ENCODE data around the gene UNG. TPM values are rescaled to one million over a fixed set of nuclear protein-coding genes. Genes with fewer than 3 reads are reported as not detected.

Gene UNG
- total RNA-seq, 1 experiment from 2014 or later = 67.5 TPM

GRCh38 chr12:109074866-109075265 is 22.5 kb upstream of the UNG start:
- H3K9me3 ChIP-seq = no peaks in the 10 kb centered on the region
- no peak overlapping the region for H3K4me3 ChIP-seq
- no peaks in the 10 kb centered on the region for H3K27me3 ChIP-seq
- H3K36me3 ChIP-seq = peaks cover 31% of the 10 kb centered on the region
- DNase-seq = no peak

DNA sequence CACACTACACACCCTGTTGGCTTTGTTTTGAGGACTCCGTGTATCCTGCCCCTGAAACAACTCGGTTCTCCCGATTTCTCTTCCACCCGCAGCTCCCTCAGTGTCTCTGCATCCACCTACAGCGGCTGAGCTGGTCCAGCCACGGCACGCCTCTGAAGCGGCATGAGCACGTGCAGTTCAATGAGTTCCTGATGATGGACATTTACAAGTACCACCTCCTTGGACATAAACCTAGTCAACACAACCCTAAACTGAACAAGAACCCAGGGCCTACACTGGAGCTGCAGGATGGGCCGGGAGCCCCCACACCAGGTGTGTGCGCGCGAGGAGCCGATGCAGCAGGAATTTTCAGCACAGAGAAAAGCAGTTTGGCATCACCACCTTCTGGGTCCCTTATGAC is 14.6 kb upstream of the UNG start:
- H3K36me3 ChIP-seq = peaks cover 25% of the 10 kb centered on the region
- no peaks in the 10 kb centered on the region for H3K9me3 ChIP-seq
- no peak for DNase-seq
- H3K4me3 ChIP-seq = no peak overlapping the region
- H3K27me3 ChIP-seq = no peaks in the 10 kb centered on the region

DNA sequence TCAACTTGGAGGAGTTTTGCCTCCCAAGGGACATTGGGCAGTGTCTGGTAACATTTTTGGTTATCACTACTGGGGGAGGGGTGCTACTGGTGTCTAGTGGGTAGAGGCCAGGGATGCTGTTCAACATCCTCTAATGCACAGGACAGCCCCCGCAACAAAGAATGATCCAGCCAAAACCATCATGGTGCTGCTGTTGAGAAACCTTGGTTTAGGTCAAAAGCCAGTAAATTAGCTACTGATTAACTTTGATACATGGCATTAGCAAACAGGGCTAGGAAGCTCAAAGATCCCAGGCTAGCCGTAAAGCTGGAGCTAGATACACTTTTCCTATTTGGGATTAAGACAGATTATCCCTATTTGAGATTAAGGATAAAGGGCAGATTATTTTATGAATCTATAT is 13.0 kb upstream of the UNG start:
- Histone ChIP-seq H3K27me3 (no peaks in the 10 kb centered on the region; the same call in 1 of the 2 replicates), H3K36me3 (peaks cover 32% of the 10 kb centered on the region), H3K4me3 (no peak overlapping the region), H3K9me3 (no peaks in the 10 kb centered on the region)
- DNase-seq = no peak

- Histone ChIP-seq H3K4me3 (no peak overlapping the region), H3K27me3 (no peaks in the 10 kb centered on the region; the same call in 1 of the 2 replicates), H3K36me3 (peaks cover 42% of the 10 kb centered on the region), H3K9me3 (no peaks in the 10 kb centered on the region)
- no peak for DNase-seq
Observed at GRCh38 chr12:109085590-109085989, 11.8 kb upstream of the UNG start.

GRCh38 chr12:109087250-109087649 is 10.1 kb upstream of the UNG start:
- Histone ChIP-seq H3K4me3 (no peak overlapping the region), H3K36me3 (peaks cover 53% of the 10 kb centered on the region), H3K27me3 (no peaks in the 10 kb centered on the region; the same call in 1 of the 2 replicates), H3K9me3 (no peaks in the 10 kb centered on the region)
- no peak for DNase-seq

DNA sequence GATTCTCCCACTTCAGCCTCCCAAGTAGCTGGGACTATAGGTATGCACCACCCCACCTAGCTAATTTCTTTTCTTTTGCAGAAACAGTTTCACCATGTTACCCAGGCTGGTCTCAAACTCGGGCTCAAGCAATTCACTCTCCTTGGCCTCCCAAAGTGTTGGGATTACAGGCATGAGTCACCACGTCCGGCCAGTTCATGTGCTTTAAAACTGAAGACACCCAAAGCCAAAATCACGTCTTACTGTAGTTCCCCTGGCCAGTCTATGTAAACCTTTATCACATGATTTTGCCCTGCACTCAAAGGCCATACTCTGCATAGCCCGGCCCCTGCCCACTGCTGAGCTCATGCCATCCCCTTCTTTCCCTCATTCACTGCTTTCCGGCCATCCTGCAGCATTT is 8.6 kb upstream of the UNG start:
- Histone ChIP-seq H3K9me3 (no peaks in the 10 kb centered on the region), H3K27me3 (no peaks in the 10 kb centered on the region; the same call in 1 of the 2 replicates), H3K4me3 (no peak overlapping the region), H3K36me3 (peaks cover 56% of the 10 kb centered on the region)
- peak; percentile 47 for DNase-seq

DNA sequence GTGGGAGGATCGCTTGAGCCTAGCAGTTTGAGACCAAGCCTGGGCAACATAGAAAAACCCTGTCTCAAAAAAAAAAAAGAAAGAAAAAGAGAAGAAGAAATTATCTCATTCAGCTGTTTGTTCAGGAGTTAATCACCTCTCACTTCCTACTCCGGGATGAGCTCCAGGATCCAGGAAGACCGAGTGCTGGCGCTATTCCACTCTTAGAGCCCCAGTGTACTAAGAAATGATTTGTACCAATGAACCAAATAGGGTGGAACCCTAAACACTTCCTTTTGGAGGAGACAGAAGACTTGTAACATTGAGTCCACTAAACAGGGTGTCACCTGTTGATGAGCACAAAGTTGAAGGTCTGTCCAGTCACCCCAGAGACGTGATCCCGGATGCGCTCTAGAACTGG is 7.7 kb upstream of the UNG start:
- Histone ChIP-seq H3K36me3 (peaks cover 56% of the 10 kb centered on the region), H3K27me3 (no peaks in the 10 kb centered on the region; the same call in 1 of the 2 replicates), H3K4me3 (no peak overlapping the region), H3K9me3 (no peaks in the 10 kb centered on the region)
- DNase-seq = no peak

GRCh38 chr12:109092497-109093021 is 4.8 kb upstream of the UNG start:
- Histone ChIP-seq H3K4me3 (peak overlapping the region; percentile 70), H3K27me3 (no peaks in the 10 kb centered on the region; the same call in 1 of the 2 replicates), H3K9me3 (no peaks in the 10 kb centered on the region), H3K36me3 (peaks cover 46% of the 10 kb centered on the region)
- DNase-seq = peak; percentile 20

DNA sequence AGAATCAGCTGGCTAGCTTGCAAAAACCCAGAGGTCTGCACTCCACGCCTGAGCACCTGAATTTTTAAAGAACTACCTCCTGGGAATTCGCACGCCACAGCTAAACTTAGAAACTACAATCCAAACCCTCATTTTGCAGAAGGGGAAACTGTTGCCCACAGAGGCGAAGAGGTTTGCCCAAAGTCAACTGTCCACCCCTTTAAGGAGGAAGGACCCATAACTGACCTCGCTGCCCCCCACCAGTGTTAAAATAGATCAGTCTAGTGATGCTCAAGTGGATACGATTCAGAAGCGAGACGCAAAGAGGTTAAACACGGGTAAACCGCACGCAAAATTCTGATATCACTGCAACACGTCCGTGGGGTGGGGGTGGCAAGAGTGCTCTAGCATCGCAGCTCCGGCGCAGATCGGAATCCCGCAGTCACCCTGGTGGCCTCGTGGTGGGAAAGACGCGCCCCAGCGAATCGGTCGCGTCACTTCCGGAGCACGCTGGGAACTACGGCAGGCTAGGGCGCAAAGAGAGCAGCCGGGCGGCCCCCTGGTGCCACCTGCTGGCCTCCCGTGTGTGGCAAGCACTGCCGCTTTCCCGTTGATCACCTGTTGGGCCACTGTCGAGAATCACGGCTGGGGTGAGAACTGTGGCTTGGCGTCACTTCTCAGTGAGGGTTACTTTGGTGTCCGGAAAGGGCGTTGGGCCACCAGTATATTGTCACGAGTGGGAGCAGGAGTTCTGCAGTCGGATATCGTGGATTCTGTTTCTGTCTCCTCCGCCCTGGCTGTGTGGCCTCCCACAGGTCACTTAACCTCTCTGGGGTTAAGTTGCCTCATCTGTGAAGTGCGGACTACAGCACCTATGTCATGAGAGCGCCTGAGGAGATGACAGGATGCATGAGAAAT is 4.1 kb upstream of the UNG start, which contains the start of gene ALKBH2:
TSS of gene ALKBH2 (minus strand) at position 451 of the 897 bp plus-strand sequence. CDS start 686 bp downstream, outside the sequence.
- H3K4me3 ChIP-seq = peak within 1 kb of the TSS; percentile 70
- no peaks in the 10 kb centered on the region; the same call in 1 of the 2 replicates for H3K27me3 ChIP-seq
- peak; percentile 91 for DNase-seq
- H3K9me3 ChIP-seq = no peaks in the 10 kb centered on the region
- peaks cover 40% of the 10 kb centered on the region for H3K36me3 ChIP-seq

GRCh38 chr12:109097140-109097434 is 310 bp upstream of the UNG start:
- H3K36me3 ChIP-seq = peaks cover 40% of the 10 kb centered on the region
- no peak for DNase-seq
- H3K9me3 ChIP-seq = no peaks in the 10 kb centered on the region
- no peaks in the 10 kb centered on the region for H3K27me3 ChIP-seq
- peak overlapping the region; percentile 90 for H3K4me3 ChIP-seq

- Histone ChIP-seq H3K27me3 (no peaks in the 10 kb centered on the region), H3K36me3 (peaks cover 43% of the 10 kb centered on the region), H3K4me3 (peak overlapping the region; percentile 90), H3K9me3 (no peaks in the 10 kb centered on the region)
- peak; percentile 51 for DNase-seq
Observed at GRCh38 chr12:109098183-109098604, 797 bp downstream of the UNG start.

DNA sequence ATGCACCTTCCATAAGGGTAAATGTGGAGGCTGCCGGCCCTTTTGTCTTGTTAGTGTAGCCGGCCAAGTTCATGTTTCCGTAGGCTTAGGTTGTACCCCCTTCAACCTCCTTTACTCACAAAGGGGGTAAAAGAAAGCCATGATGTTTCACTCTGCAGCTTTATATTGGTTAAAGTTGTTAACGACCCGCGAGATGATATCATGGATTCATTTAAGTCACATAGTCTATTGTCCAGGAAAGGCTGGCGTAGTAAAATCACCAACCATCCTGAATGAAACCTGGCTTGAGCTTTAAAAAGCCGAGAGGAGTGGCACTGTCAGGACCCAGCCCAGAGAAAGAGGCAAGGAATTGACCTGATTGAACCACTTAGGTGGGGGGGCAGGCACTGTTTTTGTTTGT is 1.3 kb downstream of the UNG start:
- Histone ChIP-seq H3K9me3 (no peaks in the 10 kb centered on the region), H3K4me3 (peak overlapping the region; percentile 90), H3K27me3 (no peaks in the 10 kb centered on the region), H3K36me3 (peaks cover 47% of the 10 kb centered on the region)
- no peak for DNase-seq

DNA sequence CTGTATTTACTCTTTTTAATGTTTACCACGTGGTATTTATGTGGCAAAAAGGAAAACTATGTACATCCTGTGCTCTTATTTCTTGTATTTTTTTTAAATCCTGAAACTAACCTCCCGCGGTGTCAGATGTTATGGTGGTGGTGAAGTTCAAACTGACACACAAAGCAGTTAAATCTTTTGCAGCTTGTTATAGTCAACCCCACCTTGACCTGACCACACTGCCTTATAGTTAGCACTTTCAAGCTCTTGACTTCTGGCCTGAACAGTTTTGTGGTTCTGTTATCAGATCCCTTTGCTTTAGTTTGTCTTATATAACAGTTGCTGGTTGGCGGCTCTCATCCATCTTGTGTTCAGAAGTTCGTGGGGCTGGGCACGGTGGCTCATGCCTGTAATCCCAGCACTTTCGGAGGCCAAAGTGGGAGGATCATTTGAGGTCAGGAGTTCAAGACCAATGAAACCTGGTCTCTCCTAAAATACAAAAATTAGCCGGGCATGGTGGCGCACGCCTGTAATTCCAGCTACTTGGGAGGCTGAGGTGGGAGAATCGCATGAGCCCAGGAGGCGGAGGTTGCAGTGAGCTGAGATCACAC is 2.1 kb downstream of the UNG start:
- no peaks in the 10 kb centered on the region for H3K9me3 ChIP-seq
- H3K4me3 ChIP-seq = peak overlapping the region; percentile 90
- peaks cover 53% of the 10 kb centered on the region for H3K36me3 ChIP-seq
- no peak for DNase-seq
- no peaks in the 10 kb centered on the region for H3K27me3 ChIP-seq

- Histone ChIP-seq H3K9me3 (no peaks in the 10 kb centered on the region), H3K4me3 (no peak overlapping the region), H3K36me3 (peaks cover 63% of the 10 kb centered on the region), H3K27me3 (no peaks in the 10 kb centered on the region)
- no peak for DNase-seq
Observed at GRCh38 chr12:109100741-109101140, 3.3 kb downstream of the UNG start.

DNA sequence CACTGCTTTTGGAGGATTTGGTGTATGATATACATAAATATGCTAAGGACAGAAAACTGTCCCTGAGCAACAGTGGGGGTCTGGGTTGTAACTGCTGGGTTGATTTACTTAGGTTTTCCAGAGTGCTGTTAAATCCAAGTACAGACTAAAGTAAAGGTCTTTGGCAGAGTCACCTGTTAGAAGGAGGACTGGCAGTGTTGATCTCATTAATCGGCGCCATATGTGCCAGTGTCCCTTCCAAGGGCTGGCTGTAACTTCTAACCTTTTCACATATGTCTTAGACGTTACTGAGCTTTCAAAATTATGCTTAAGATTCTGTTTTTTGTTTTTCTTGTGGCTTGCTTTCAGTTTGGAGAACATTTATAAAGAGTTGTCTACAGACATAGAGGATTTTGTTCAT is 5.1 kb downstream of the UNG start:
- no peaks in the 10 kb centered on the region for H3K27me3 ChIP-seq
- peaks cover 76% of the 10 kb centered on the region for H3K36me3 ChIP-seq
- H3K4me3 ChIP-seq = no peak overlapping the region
- DNase-seq = no peak
- H3K9me3 ChIP-seq = no peaks in the 10 kb centered on the region

DNA sequence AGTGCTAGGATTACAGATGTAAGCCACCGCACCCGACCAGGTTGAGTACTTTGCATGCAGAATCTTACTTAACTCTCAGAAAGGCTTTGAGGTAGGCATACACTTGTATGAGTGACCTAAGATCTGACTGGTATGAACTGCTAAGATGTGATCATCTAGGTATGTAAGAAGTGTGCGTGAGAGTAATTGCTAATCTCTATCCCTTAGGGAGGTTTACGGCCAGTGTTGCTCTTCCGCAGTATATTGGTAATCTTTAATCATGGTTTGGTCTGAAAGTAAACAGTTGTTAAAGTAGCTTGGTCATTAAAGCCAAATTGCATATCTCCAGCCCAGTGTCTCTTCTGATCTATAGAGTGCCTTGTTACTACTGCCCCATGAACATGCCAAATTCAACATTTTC is 7.8 kb downstream of the UNG start:
- no peaks in the 10 kb centered on the region for H3K9me3 ChIP-seq
- DNase-seq = no peak
- peaks cover 70% of the 10 kb centered on the region for H3K36me3 ChIP-seq
- H3K4me3 ChIP-seq = no peak overlapping the region
- H3K27me3 ChIP-seq = no peaks in the 10 kb centered on the region

- peaks cover 33% of the 10 kb centered on the region for H3K36me3 ChIP-seq
- H3K27me3 ChIP-seq = no peaks in the 10 kb centered on the region
- DNase-seq = no peak
- no peak overlapping the region for H3K4me3 ChIP-seq
- H3K9me3 ChIP-seq = no peaks in the 10 kb centered on the region
Observed at GRCh38 chr12:109109746-109110350, 12.5 kb downstream of the UNG start.
